Measurements from ENCODE around the gene ASCC1. TPM values are rescaled to one million over a fixed set of nuclear protein-coding genes. Genes with fewer than 3 reads are reported as not detected.

The ASCC1 gene
- total and polyA plus RNA-seq, 2 of the 4 experiments (the other 2 are of a cell fraction) = 15.9 to 21.0 TPM

- BruUV-seq (replicated peaks) = no TSS peak
- Histone ChIP-seq H2AFZ (replicated peaks; ENCODE audit: low read length, poor library complexity) (no peak overlapping the region), H3K56ac (ENCODE audit: extremely low read depth, insufficient read depth, low read length) (no peak overlapping the region), H2BK120ac (ENCODE audit: low read depth, low read length) (no peak overlapping the region), H2AK5ac (ENCODE audit: low read depth, low read length) (no peak overlapping the region), H3K9ac (ENCODE audit: low read depth, low read length) (no peak overlapping the region), H3K27me3 (ENCODE audit: control insufficient read depth, insufficient read depth, low read length) (no peaks in the 10 kb centered on the region), H3K14ac (replicated peaks; ENCODE audit: low read depth, low read length) (no peak overlapping the region), H2BK20ac (ENCODE audit: low read depth, low read length) (no peak overlapping the region), H3K79me1 (ENCODE audit: low read depth in 1 of 2, low read length in 2 of 2) (0 out of 4 replicates have a peak, but pooled peaks cover 0 to 2% of the 10 kb centered on the region in 2 experiments), H3K36me3 (ENCODE audit: control insufficient read depth, insufficient read depth, low read length) (peaks cover 3% of the 10 kb centered on the region; the same call in 1 of the 2 replicates), H3K4ac (ENCODE audit: low read depth, low read length) (no peak overlapping the region), H3K4me1 (ENCODE audit: control insufficient read depth, insufficient read depth, low read length) (peaks cover 9% of the 10 kb centered on the region), H3K4me3 (ENCODE audit: insufficient read depth, low read depth, low read length) (no peak overlapping the region), H3K9me1 (ENCODE audit: insufficient read depth, low read length) (peaks cover 5% of the 10 kb centered on the region), H2AK9ac (replicated peaks; ENCODE audit: low read depth, low read length, poor library complexity) (no peak overlapping the region), H4K5ac (ENCODE audit: low read depth, low read length) (no peak overlapping the region), H2BK5ac (ENCODE audit: low read depth, low read length, poor library complexity, severe bottlenecking) (no peak overlapping the region), H4K91ac (ENCODE audit: insufficient read depth, low read depth, low read length) (no peak overlapping the region), H3K4me2 (ENCODE audit: low read depth, low read length) (no peak overlapping the region), H3K23ac (ENCODE audit: low read depth, low read length) (no peak overlapping the region), H3K18ac (ENCODE audit: low read depth, low read length) (no peak overlapping the region), H2BK15ac (ENCODE audit: low read depth, low read length) (no peak overlapping the region; the same call in 2 of the 3 replicates), H3K9me3 (ENCODE audit: control insufficient read depth, insufficient read depth, low read length) (no peaks in the 10 kb centered on the region), H4K20me1 (ENCODE audit: insufficient read depth, low read length) (no peaks in the 10 kb centered on the region), H3K27ac (ENCODE audit: insufficient read depth, low read length) (no peak overlapping the region), H4K8ac (ENCODE audit: low read depth in 2 of 2, low read length in 2 of 2) (no peak overlapping the region)
- in situ Hi-C loops (cut with MboI; ENCODE audit: low sequenced_read_pairs) = no loop called here
- intact Hi-C loops (cut with micrococcal nuclease) = loop anchor here (5.0 kb wide), 1 partner anchor 39 kb away; no protein-coding TSS in a partner anchor
- no peak for ATAC-seq (ENCODE audit: low read depth)
- no peak for DNase-seq
- no peak for TF ChIP-seq BHLHE40 (IDR thresholded peaks at IDR 0.05; ENCODE audit: low read depth, low read length)
- TF ChIP-seq MAFK (IDR thresholded peaks at IDR 0.05; ENCODE audit: low read depth, low read length) = no peak
- no peak for TF ChIP-seq FOS (IDR thresholded peaks at IDR 0.05; ENCODE audit: low read depth, low read length)
- no peak for TF ChIP-seq CEBPB (IDR thresholded peaks at IDR 0.05; ENCODE audit: low read depth, low read length)
- TF ChIP-seq ELK1 (IDR thresholded peaks at IDR 0.05; ENCODE audit: borderline replicate concordance, low read depth, low read length) = no peak
- TF ChIP-seq SMC3 (IDR thresholded peaks at IDR 0.05; ENCODE audit: low read depth, low read length) = no peak
- TF ChIP-seq RAD21 (IDR thresholded peaks at IDR 0.05; ENCODE audit: low read length) = no peak
- TF ChIP-seq RFX5 (IDR thresholded peaks at IDR 0.05; ENCODE audit: low read depth, low read length) = no peak
- no peak for TF ChIP-seq RCOR1 (IDR thresholded peaks at IDR 0.05; ENCODE audit: insufficient replicate concordance, low read length)
- TF ChIP-seq USF2 (IDR thresholded peaks at IDR 0.05; ENCODE audit: low read depth, low read length) = no peak
- no peak for TF ChIP-seq MAZ (IDR thresholded peaks at IDR 0.05; ENCODE audit: borderline replicate concordance, low read depth, low read length)
- no peak for TF ChIP-seq CTCF (conservative IDR thresholded peaks at IDR 0.05; ENCODE audit: low read depth, low read length)
- TF ChIP-seq MXI1 (IDR thresholded peaks at IDR 0.05; ENCODE audit: borderline replicate concordance, low read depth, low read length) = no peak
- ChIA-PET POLR2A (ENCODE audit: unreplicated experiment) (no interaction called here), CTCF (interaction anchor here (0.5 kb wide), 1 partner anchor 132 kb away, joined by 3 read pairs; no protein-coding TSS in a partner anchor)
- WGBS, 2 experiments (ENCODE audit: extremely low coverage in 2 of 2, insufficient read length in 1 of 2) = 100% methylated on average over 1 of the region's 2 CpGs; no CpG with 5 or more reads in 1 of the 2 experiments
- dilution Hi-C loops (cut with HindIII; ENCODE audit: low sequenced_read_pairs, unreplicated experiment) = no loop called here
Observed at GRCh38 chr10:72176701-72177100, 39.4 kb downstream of the ASCC1 start.

All from IMR-90 (cell line).